ENCODE measurements around the gene HNRNPUL1.

- TF ChIP-seq RCOR1 (conservative IDR thresholded peaks at IDR 0.05; ENCODE audit: low read depth, low read length) (no peak), YY1 (IDR thresholded peaks at IDR 0.05; ENCODE audit: low read depth, low read length) (no peak), POLR2A (IDR thresholded peaks at IDR 0.05; ENCODE audit: low read depth, low read length) (no peak), EZH2 (IDR thresholded peaks at IDR 0.05; ENCODE audit: borderline replicate concordance, control insufficient read depth, low read depth, low read length) (no peak), SREBF1 (IDR thresholded peaks at IDR 0.05; ENCODE audit: low read length) (no peak)
- TF ChIP-seq, protein P1, sequence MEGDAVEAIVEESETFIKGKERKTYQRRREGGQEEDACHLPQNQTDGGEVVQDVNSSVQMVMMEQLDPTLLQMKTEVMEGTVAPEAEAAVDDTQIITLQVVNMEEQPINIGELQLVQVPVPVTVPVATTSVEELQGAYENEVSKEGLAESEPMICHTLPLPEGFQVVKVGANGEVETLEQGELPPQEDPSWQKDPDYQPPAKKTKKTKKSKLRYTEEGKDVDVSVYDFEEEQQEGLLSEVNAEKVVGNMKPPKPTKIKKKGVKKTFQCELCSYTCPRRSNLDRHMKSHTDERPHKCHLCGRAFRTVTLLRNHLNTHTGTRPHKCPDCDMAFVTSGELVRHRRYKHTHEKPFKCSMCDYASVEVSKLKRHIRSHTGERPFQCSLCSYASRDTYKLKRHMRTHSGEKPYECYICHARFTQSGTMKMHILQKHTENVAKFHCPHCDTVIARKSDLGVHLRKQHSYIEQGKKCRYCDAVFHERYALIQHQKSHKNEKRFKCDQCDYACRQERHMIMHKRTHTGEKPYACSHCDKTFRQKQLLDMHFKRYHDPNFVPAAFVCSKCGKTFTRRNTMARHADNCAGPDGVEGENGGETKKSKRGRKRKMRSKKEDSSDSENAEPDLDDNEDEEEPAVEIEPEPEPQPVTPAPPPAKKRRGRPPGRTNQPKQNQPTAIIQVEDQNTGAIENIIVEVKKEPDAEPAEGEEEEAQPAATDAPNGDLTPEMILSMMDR (IDR thresholded peaks at IDR 0.05 in 2 of 3, conservative IDR thresholded peaks at IDR 0.05 in 1 of 3; ENCODE audit: control insufficient read depth in 2 of 3, extremely low read depth in 1 of 3, insufficient read depth in 1 of 3, low read depth in 3 of 3, low read length in 3 of 3): no peak
- TF ChIP-seq, protein P2, sequence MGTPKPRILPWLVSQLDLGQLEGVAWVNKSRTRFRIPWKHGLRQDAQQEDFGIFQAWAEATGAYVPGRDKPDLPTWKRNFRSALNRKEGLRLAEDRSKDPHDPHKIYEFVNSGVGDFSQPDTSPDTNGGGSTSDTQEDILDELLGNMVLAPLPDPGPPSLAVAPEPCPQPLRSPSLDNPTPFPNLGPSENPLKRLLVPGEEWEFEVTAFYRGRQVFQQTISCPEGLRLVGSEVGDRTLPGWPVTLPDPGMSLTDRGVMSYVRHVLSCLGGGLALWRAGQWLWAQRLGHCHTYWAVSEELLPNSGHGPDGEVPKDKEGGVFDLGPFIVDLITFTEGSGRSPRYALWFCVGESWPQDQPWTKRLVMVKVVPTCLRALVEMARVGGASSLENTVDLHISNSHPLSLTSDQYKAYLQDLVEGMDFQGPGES (IDR thresholded peaks at IDR 0.05): no peak
Measured at GRCh38 chr19:41219924-41220567, 44.1 kb upstream of the HNRNPUL1 start.
